Measurements from ENCODE around the gene GFI1. TPM values are rescaled to one million over a fixed set of nuclear protein-coding genes. Genes with fewer than 3 reads are reported as not detected.
"Not testable (repeated sequence)": the region's sequence is repeated elsewhere in the genome, so short reads cannot be mapped to it uniquely, and the experiment has no call there.

Gene GFI1
- total RNA-seq (2014; rRNA removed; shearing (Covaris generic)): 3.2 TPM in 2 replicates

GRCh38 chr1:92486251-92487077 is at the start of gene GFI1:
Gene GFI1, minus strand, starts transcription at chr1:92486925. Its CDS starts 3,438 bp downstream, at chr1:92483487.
- Histone ChIP-seq H3K4me1 (no peaks in the 10 kb centered on the region), H3K4me3 (peak within 1 kb of the TSS; percentile 73), H3K9me3 (replicated peaks) (no peaks in the 10 kb centered on the region), H3K27me3 (no peaks in the 10 kb centered on the region), H3K27ac (peak within 1 kb of the TSS; percentile 34; the same call in 1 of the 2 replicates), H3K36me3 (no peaks in the 10 kb centered on the region)
- DNase-seq: no peak

- not testable (repeated sequence) for H3K4me3 ChIP-seq; H3K27me3 ChIP-seq; H3K9me3 ChIP-seq (replicated peaks); H3K4me1 ChIP-seq; DNase-seq; H3K27ac ChIP-seq; H3K36me3 ChIP-seq
Measured at GRCh38 chr1:92532371-92532770, 45.6 kb upstream of the GFI1 start.

GRCh38 chr1:92531939-92532338 is 45.2 kb upstream of the GFI1 start:
- H3K36me3 ChIP-seq; H3K27me3 ChIP-seq; H3K9me3 ChIP-seq (replicated peaks); H3K4me1 ChIP-seq; H3K4me3 ChIP-seq; DNase-seq; H3K27ac ChIP-seq: not testable (repeated sequence)

GRCh38 chr1:92527670-92528069 is 40.9 kb upstream of the GFI1 start:
- no peak overlapping the region for H3K27ac ChIP-seq
- H3K9me3 ChIP-seq (replicated peaks): no peaks in the 10 kb centered on the region
- H3K27me3 ChIP-seq: no peaks in the 10 kb centered on the region
- H3K4me1 ChIP-seq: no peaks in the 10 kb centered on the region
- no peak overlapping the region for H3K4me3 ChIP-seq
- no peak for DNase-seq
- no peaks in the 10 kb centered on the region for H3K36me3 ChIP-seq

- not testable (repeated sequence) for H3K4me1 ChIP-seq; H3K36me3 ChIP-seq; H3K27ac ChIP-seq; H3K4me3 ChIP-seq; H3K9me3 ChIP-seq (replicated peaks); DNase-seq; H3K27me3 ChIP-seq
Measured at GRCh38 chr1:92524944-92525590, 38.3 kb upstream of the GFI1 start.

- Histone ChIP-seq H3K27ac (no peak overlapping the region), H3K27me3 (no peaks in the 10 kb centered on the region), H3K9me3 (replicated peaks) (0 out of 2 replicates have a peak, but pooled peaks cover 3% of the 10 kb centered on the region), H3K36me3 (no peaks in the 10 kb centered on the region), H3K4me1 (no peaks in the 10 kb centered on the region), H3K4me3 (no peak overlapping the region)
- DNase-seq: no peak
Measured at GRCh38 chr1:92519043-92519442, 32.3 kb upstream of the GFI1 start.

- H3K9me3 ChIP-seq (replicated peaks): 0 out of 2 replicates have a peak, but pooled peaks cover 3% of the 10 kb centered on the region
- no peak overlapping the region for H3K27ac ChIP-seq
Measured at GRCh38 chr1:92516574-92516973, 29.8 kb upstream of the GFI1 start.

GRCh38 chr1:92515796-92516201 is 29.1 kb upstream of the GFI1 start:
- Histone ChIP-seq H3K27me3 (no peaks in the 10 kb centered on the region), H3K27ac (no peak overlapping the region), H3K4me3 (no peak overlapping the region), H3K9me3 (replicated peaks) (0 out of 2 replicates have a peak, but pooled peaks cover 3% of the 10 kb centered on the region), H3K36me3 (no peaks in the 10 kb centered on the region), H3K4me1 (no peaks in the 10 kb centered on the region)
- no peak for DNase-seq

More at GRCh38 chr1:92516574-92516973, 29.8 kb upstream of the GFI1 start:
- Histone ChIP-seq H3K36me3 (no peaks in the 10 kb centered on the region), H3K27me3 (no peaks in the 10 kb centered on the region), H3K4me1 (no peaks in the 10 kb centered on the region), H3K4me3 (no peak overlapping the region)
- no peak for DNase-seq

GRCh38 chr1:92511541-92511940 is 24.8 kb upstream of the GFI1 start:
- no peak overlapping the region for H3K4me3 ChIP-seq
- H3K4me1 ChIP-seq: no peaks in the 10 kb centered on the region
- H3K27ac ChIP-seq: no peak overlapping the region
- no peaks in the 10 kb centered on the region for H3K9me3 ChIP-seq (replicated peaks)
- no peak for DNase-seq
- H3K27me3 ChIP-seq: no peaks in the 10 kb centered on the region
- no peaks in the 10 kb centered on the region for H3K36me3 ChIP-seq

- H3K27ac ChIP-seq: no peak overlapping the region
- DNase-seq: no peak
- H3K27me3 ChIP-seq: no peaks in the 10 kb centered on the region
- no peaks in the 10 kb centered on the region for H3K4me1 ChIP-seq
- no peak overlapping the region for H3K4me3 ChIP-seq
- no peaks in the 10 kb centered on the region for H3K9me3 ChIP-seq (replicated peaks)
- no peaks in the 10 kb centered on the region for H3K36me3 ChIP-seq
Measured at GRCh38 chr1:92509619-92510018, 22.9 kb upstream of the GFI1 start.

GRCh38 chr1:92505015-92505692 is 18.4 kb upstream of the GFI1 start:
- H3K4me3 ChIP-seq: no peak overlapping the region
- H3K36me3 ChIP-seq: no peaks in the 10 kb centered on the region
- H3K27ac ChIP-seq: no peak overlapping the region
- no peaks in the 10 kb centered on the region for H3K9me3 ChIP-seq (replicated peaks)
- no peaks in the 10 kb centered on the region for H3K27me3 ChIP-seq
- DNase-seq: no peak
- H3K4me1 ChIP-seq: no peaks in the 10 kb centered on the region

GRCh38 chr1:92504291-92505014 is 17.7 kb upstream of the GFI1 start:
- Histone ChIP-seq H3K4me1 (no peaks in the 10 kb centered on the region), H3K27ac (no peak overlapping the region), H3K4me3 (no peak overlapping the region), H3K27me3 (no peaks in the 10 kb centered on the region), H3K36me3 (no peaks in the 10 kb centered on the region), H3K9me3 (replicated peaks) (no peaks in the 10 kb centered on the region)
- DNase-seq: no peak

GRCh38 chr1:92503926-92504285 is 17.2 kb upstream of the GFI1 start:
- Histone ChIP-seq H3K4me1 (no peaks in the 10 kb centered on the region), H3K36me3 (no peaks in the 10 kb centered on the region), H3K27ac (no peak overlapping the region), H3K27me3 (no peaks in the 10 kb centered on the region), H3K4me3 (no peak overlapping the region), H3K9me3 (replicated peaks) (no peaks in the 10 kb centered on the region)
- DNase-seq: no peak

GRCh38 chr1:92503043-92503925 is 16.6 kb upstream of the GFI1 start:
- no peak overlapping the region for H3K4me3 ChIP-seq
- H3K27me3 ChIP-seq: no peaks in the 10 kb centered on the region
- no peaks in the 10 kb centered on the region for H3K36me3 ChIP-seq
- H3K27ac ChIP-seq: no peak overlapping the region
- no peaks in the 10 kb centered on the region for H3K9me3 ChIP-seq (replicated peaks)
- DNase-seq: no peak
- no peaks in the 10 kb centered on the region for H3K4me1 ChIP-seq
